B cell (primary cell): ENCODE results near the gene HINFP. TPM values are rescaled to one million over a fixed set of nuclear protein-coding genes. Genes with fewer than 3 reads are reported as not detected.

Experiments
- ATAC-seq: fragments of 200-7000 bp; cut with Tn5 transposase; one replicate; pipeline ENCODE4 v1.10.0; 2021; ENCODE audit warnings: low read depth, mild to moderate bottlenecking, moderate number of reproducible peaks, moderate library complexity
- CTCF ChIA-PET: fragments of 350-600 bp; sonication (Branson Sonifier 250); formaldehyde crosslinking; loops from one replicate; lab custom pipeline; 2021; ENCODE audit warnings: antibody characterized with exemption, inconsistent platforms; lab: Charles Lee
- POLR2A ChIA-PET: fragments of 350-600 bp; sonication (Branson Sonifier 250); formaldehyde crosslinking; loops from one replicate; lab custom pipeline; 2021; ENCODE audit warnings: antibody characterized with exemption; lab: Charles Lee
- DNase-seq: peaks from one replicate; pipeline ENCODE4 v3.0.0; 2013
- H2AFZ ChIP-seq: 2 replicates; pipeline ENCODE4 v1.6.1; 2012; ENCODE audit warnings: mild to moderate bottlenecking, low read depth, low read length; ENCODE audit not compliant: insufficient read depth, poor library complexity, severe bottlenecking
- H3K27ac ChIP-seq, 2 donors: 1 replicate in 1 of 2; 2 replicates in 1 of 2; pipeline ENCODE4 v1.5.1; 2012 to 2013; ENCODE audit warnings: low read length in 2 of 2, mild to moderate bottlenecking in 2 of 2, moderate library complexity in 1 of 2
- H3K27me3 ChIP-seq, 4 experiments: fragments of 200-600 bp in 1 of 4; sonication (generic) in 1 of 4; replicated peaks in 1 of 4; 1 replicate in 2 of 4; 2 replicates in 2 of 4; pipeline versions ENCODE4 v1.6.1 to v1.7.0; 2013 to 2016; ENCODE audit warnings: low read length in 3 of 4, mild to moderate bottlenecking in 2 of 4, mixed read lengths in 1 of 4, moderate library complexity in 1 of 4; ENCODE audit not compliant: insufficient read depth in 4 of 4, control insufficient read depth in 3 of 4; ENCODE audit errors: control extremely low read depth in 1 of 4
- H3K36me3 ChIP-seq, 2 experiments: replicated peaks in 1 of 2; 1 replicate in 1 of 2; 2 replicates in 1 of 2; pipeline versions ENCODE4 v1.6.1 to v1.7.1; 2013; ENCODE audit warnings: low read length in 1 of 2; ENCODE audit not compliant: insufficient read depth in 2 of 2, control insufficient read depth in 1 of 2; ENCODE audit errors: control extremely low read depth in 1 of 2, extremely low read depth in 1 of 2
- H3K4me1 ChIP-seq, 2 donors: fragments of 200-600 bp in 1 of 2; sonication (generic) in 1 of 2; 1 replicate in 1 of 2; 2 replicates in 1 of 2; pipeline versions ENCODE4 v1.5.1 to v1.6.1; 2013 to 2017; ENCODE audit warnings: low read length in 2 of 2; ENCODE audit not compliant: control insufficient read depth in 2 of 2, insufficient read depth in 2 of 2
- H3K4me2 ChIP-seq: replicated peaks from 2 replicates; pipeline ENCODE3; 2012; ENCODE audit warnings: mild to moderate bottlenecking, low read depth, low read length; ENCODE audit not compliant: poor library complexity, severe bottlenecking
- H3K4me3 ChIP-seq, 5 experiments: fragments of 200-600 bp in 1 of 5; sonication (generic) in 1 of 5; 1 replicate in 3 of 5; 2 replicates in 2 of 5; pipeline versions ENCODE4 v1.5.1 to v1.7.0; 2011 to 2016; ENCODE audit warnings: low read length in 4 of 5, mild to moderate bottlenecking in 4 of 5, low read depth in 2 of 5, control low read depth in 1 of 5, moderate library complexity in 1 of 5; ENCODE audit not compliant: insufficient read depth in 1 of 5; ENCODE audit errors: control extremely low read depth in 1 of 5, extremely low read depth in 1 of 5
- H3K79me2 ChIP-seq: fragments of 200-600 bp; sonication (generic); one replicate; pipeline ENCODE4 v1.6.0; 2016; ENCODE audit warnings: low read length; ENCODE audit not compliant: control insufficient read depth, insufficient read depth
- H3K9ac ChIP-seq: fragments of 200-600 bp; sonication (generic); 2 replicates; pipeline ENCODE4 v1.6.1; 2017; ENCODE audit warnings: mild to moderate bottlenecking, low read length, moderate library complexity
- H3K9me3 ChIP-seq, 3 donors: one replicate each; pipeline versions ENCODE4 v1.6.1 to v1.7.1; 2013; ENCODE audit warnings: low read length in 2 of 3; ENCODE audit not compliant: control insufficient read depth in 2 of 3, insufficient read depth in 1 of 3; ENCODE audit errors: control extremely low read depth in 1 of 3
- H4K20me1 ChIP-seq: 2 replicates; pipeline ENCODE4 v1.6.0; 2012; ENCODE audit warnings: mild to moderate bottlenecking, low read length; ENCODE audit not compliant: insufficient read depth, control insufficient read depth, poor library complexity, severe bottlenecking
- H3K27ac Mint-ChIP-seq: one replicate; pipeline ENCODE4 v1.8.0; 2021; ENCODE audit warnings: mixed read lengths
- H3K27me3 Mint-ChIP-seq: one replicate; pipeline ENCODE4 v1.8.0; 2021; ENCODE audit warnings: mixed read lengths
- H3K4me1 Mint-ChIP-seq: one replicate; pipeline ENCODE4 v1.8.0; 2021; ENCODE audit warnings: mixed read lengths
- H3K4me3 Mint-ChIP-seq: one replicate; pipeline ENCODE4 v1.8.0; 2021; ENCODE audit warnings: mixed read lengths
- H3K9me3 Mint-ChIP-seq: one replicate; pipeline ENCODE4 v1.8.0; 2022; ENCODE audit warnings: mixed read lengths; ENCODE audit not compliant: insufficient read depth
- CTCF ChIP-seq: fragments of 200-600 bp; IDR thresholded peaks from one replicate; pipeline ENCODE4 v1.8.0; 2022; ENCODE audit warnings: antibody characterized with exemption, mild to moderate bottlenecking
- EZH2 ChIP-seq: IDR thresholded peaks from 2 replicates; pipeline ENCODE4 v1.6.1; 2012; ENCODE audit warnings: borderline replicate concordance, low read depth, mild to moderate bottlenecking, moderate library complexity, low read length; ENCODE audit not compliant: insufficient read depth, poor library complexity, severe bottlenecking
- WGBS: methylation state at CpG from one replicate; pipeline ENCODE4 v1.1.5; 2013; ENCODE audit warnings: missing lambda C conversion rate; ENCODE audit not compliant: insufficient coverage; 5-methylcytosine and 5-hydroxymethylcytosine counted together
- intact Hi-C: fragments of 100-400 bp; cut with micrococcal nuclease; formaldehyde crosslinking; loops from one replicate; pipeline ENCODE4 v1.10.0; 2022
- polyA plus RNA-seq: library from polyadenylated mRNA; depleted of rRNA; stranded (reverse); fragments of >200 nt; gene quantifications from 2 replicates; pipeline ENCODE4 v1.2.3, GENCODE V29; 2012
- total RNA-seq, 2 donors: library from RNA; stranded (reverse); fragments of 120-200 nt in 1 of 2; gene quantifications; 1 replicate in 1 of 2; 2 replicates in 1 of 2; pipeline versions ENCODE4 v1.2.3 to v1.2.4, GENCODE V29; 2013 to 2022

Gene HINFP
- total and polyA plus RNA-seq, 2 donors (not counting 1 experiment from before 2014, with no cell fraction given): 60.6 to 78.7 TPM

- H3K36me3 ChIP-seq: peaks cover 8 to 21% of the 10 kb centered on the region in 2 experiments
- ChIA-PET CTCF (interaction anchor here (0.7 to 1.5 kb wide), 2 partner anchors 21 to 84 kb away, joined by 3 to 6 read pairs; partner anchors contain the start of gene HINFP), POLR2A (interaction anchor here (0.5 to 0.7 kb wide), 2 partner anchors 58 to 86 kb away, joined by 3 to 5 read pairs; no protein-coding TSS in a partner anchor)
- peak overlapping the region; percentile 4 for H3K4me3 Mint-ChIP-seq
- H4K20me1 ChIP-seq: peaks cover 11% of the 10 kb centered on the region
- peaks cover 18% of the 10 kb centered on the region for H3K79me2 ChIP-seq
- DNase-seq (no peak), ATAC-seq (no peak)
- no peak overlapping the region for H3K27ac ChIP-seq
- intact Hi-C loops: no loop called here
- no peaks in the 10 kb centered on the region for H3K27me3 Mint-ChIP-seq
- no peak overlapping the region for H3K4me3 ChIP-seq
- no peak overlapping the region for H3K9ac ChIP-seq
- H2AFZ ChIP-seq: no peak overlapping the region
- H3K4me1 ChIP-seq: peaks cover 28 to 43% of the 10 kb centered on the region in 2 donors
- no peaks in the 10 kb centered on the region for H3K27me3 ChIP-seq
- H3K4me1 Mint-ChIP-seq: peaks cover 60% of the 10 kb centered on the region
- H3K27ac Mint-ChIP-seq: no peak overlapping the region
- H3K4me2 ChIP-seq: no peak overlapping the region
- WGBS: 79% methylated on average over 5 of the region's 6 CpGs
- H3K9me3 ChIP-seq: no peaks in the 10 kb centered on the region
- no peaks in the 10 kb centered on the region for H3K9me3 Mint-ChIP-seq
- TF ChIP-seq EZH2 (no peak), CTCF (no peak)
These were observed 21.7 kb upstream of the HINFP start for GRCh38 chr11:119099711-119100110.

GRCh38 chr11:119100246-119100970, 21.0 kb upstream of the HINFP start:
- peak overlapping the region; percentile 86 for H3K9ac ChIP-seq
- ChIA-PET CTCF (interaction anchor here (0.7 to 1.5 kb wide), 2 partner anchors 20 to 85 kb away, joined by 3 to 6 read pairs; partner anchors contain the start of gene HINFP), POLR2A (interaction anchor here (0.5 kb wide), 1 partner anchor 87 kb away, joined by 3 read pairs; no protein-coding TSS in a partner anchor)
- peak overlapping the region; percentile 88 for H3K4me2 ChIP-seq
- peaks cover 61% of the 10 kb centered on the region for H3K4me1 Mint-ChIP-seq
- no peaks in the 10 kb centered on the region for H3K27me3 ChIP-seq
- peaks cover 8 to 21% of the 10 kb centered on the region in 2 experiments for H3K36me3 ChIP-seq
- peaks cover 28 to 43% of the 10 kb centered on the region in 2 donors for H3K4me1 ChIP-seq
- peaks cover 11% of the 10 kb centered on the region for H4K20me1 ChIP-seq
- intact Hi-C loops: no loop called here
- peaks cover 18% of the 10 kb centered on the region for H3K79me2 ChIP-seq
- no peaks in the 10 kb centered on the region for H3K9me3 ChIP-seq
- peak overlapping the region; percentile 93 for H3K4me3 Mint-ChIP-seq
- H3K9me3 Mint-ChIP-seq: no peaks in the 10 kb centered on the region
- TF ChIP-seq EZH2 (no peak), CTCF (no peak)
- H3K27ac ChIP-seq: no peak overlapping the region
- H3K4me3 ChIP-seq: peak overlapping the region in 3 of 5 experiments; percentile 75 to 96 (median 82)
- WGBS: 58% methylated on average over 7 of the region's 11 CpGs
- no peak for ATAC-seq
- peak overlapping the region; percentile 98 for H3K27ac Mint-ChIP-seq
- H3K27me3 Mint-ChIP-seq: no peaks in the 10 kb centered on the region
- no peak overlapping the region for H2AFZ ChIP-seq
- no peak for DNase-seq
